A549 (cell line): ENCODE data around the gene NGEF. TPM values are rescaled to one million over a fixed set of nuclear protein-coding genes. Genes with fewer than 3 reads are reported as not detected.

Source experiments
- ATAC-seq, 2 experiments: fragments of 200-7000 bp in 1 of 2; fragments of >200 bp in 1 of 2; cut with Nextera tagmentation in 1 of 2; cut with Tn5 transposase in 1 of 2; 3 replicates each; pipeline versions ENCODE4 v1.8.0 to v1.9.1; 2018 to 2020; ENCODE audit warnings: mild to moderate bottlenecking in 1 of 2, moderate library complexity in 1 of 2
- CTCF ChIA-PET: fragments of 300-600 bp; sonication (Branson Sonifier 250); formaldehyde crosslinking; extraction: SDS; loops from one replicate; lab custom pipeline; 2021; ENCODE audit warnings: antibody characterized with exemption, inconsistent platforms; lab: Yijun Ruan, JAX
- POLR2A ChIA-PET: fragments of 350-600 bp; formaldehyde crosslinking; extraction: SDS; loops from one replicate; lab custom pipeline; 2021; ENCODE audit warnings: antibody characterized with exemption, inconsistent platforms; lab: Yijun Ruan, JAX
- DNase-seq, 2 experiments: peaks; one replicate each; pipeline versions ENCODE4 v3.0.0 to v3.0.0-alpha.2; 2011 to 2016; ENCODE audit warnings: low read depth in 1 of 2, low spot score in 1 of 2
- FAIRE-seq: peaks from 2 replicates; lab custom pipeline; 2011; peaks lifted over from hg19 to GRCh38; lab: Jason Lieb, UNC
- H3K27ac ChIP-seq, 2 experiments: fragments of >200 bp; sonication (Bioruptor Twin); formaldehyde crosslinking; 3 replicates each; pipeline ENCODE4 v1.5.1; 2016 to 2017
- H3K4me1 ChIP-seq: fragments of >200 bp; sonication (Bioruptor Twin); formaldehyde crosslinking; 3 replicates; pipeline ENCODE4 v1.6.1; 2016
- H3K4me2 ChIP-seq: fragments of >200 bp; sonication (Bioruptor Twin); formaldehyde crosslinking; 3 replicates; pipeline ENCODE4 v1.6.1; 2016
- H3K4me3 ChIP-seq: fragments of >200 bp; sonication (Bioruptor Twin); formaldehyde crosslinking; 3 replicates; pipeline ENCODE4 v1.5.1; 2016
- H3K9me3 ChIP-seq: fragments of >200 bp; sonication (Bioruptor Twin); formaldehyde crosslinking; 3 replicates; pipeline ENCODE4 v1.6.1; 2016
- BCL3 ChIP-seq: fragments of >200 bp; sonication (Bioruptor Twin); formaldehyde crosslinking; IDR thresholded peaks from 3 replicates; pipeline ENCODE4 v1.6.1; 2016
- CHD2 ChIP-seq: fragments of 150-350 bp; IDR thresholded peaks from 2 replicates; pipeline ENCODE4 v1.6.1; 2014; ENCODE audit warnings: low read length; ENCODE audit not compliant: partially characterized antibody
- ELK1 ChIP-seq: fragments of 150-350 bp; IDR thresholded peaks from 2 replicates; pipeline ENCODE4 v1.6.1; 2014; ENCODE audit warnings: low read depth, mild to moderate bottlenecking, low read length
- FOSB ChIP-seq: fragments of 250-450 bp; sonication (Bioruptor Pico); IDR thresholded peaks from 2 replicates; pipeline ENCODE4 v1.5.0; 2020; ENCODE audit warnings: mild to moderate bottlenecking, moderate library complexity
- HDAC2 ChIP-seq: fragments of 200-600 bp; sonication (generic); IDR thresholded peaks from 2 replicates; pipeline ENCODE4 v1.6.1; 2016
- JUN ChIP-seq, 2 experiments: fragments of >200 bp; sonication (Bioruptor Twin); formaldehyde crosslinking; IDR thresholded peaks; 2 replicates in 1 of 2; 3 replicates in 1 of 2; pipeline ENCODE4 v1.6.1; 2016 to 2017
- KDM5A ChIP-seq: fragments of 200-600 bp; sonication (generic); IDR thresholded peaks from 2 replicates; pipeline ENCODE4 v1.6.1; 2016; ENCODE audit warnings: antibody characterized with exemption, mild to moderate bottlenecking
- MAFK ChIP-seq: fragments of 450-650 bp; IDR thresholded peaks from 2 replicates; pipeline ENCODE4 v1.6.1; 2014; ENCODE audit not compliant: partially characterized antibody
- MAZ ChIP-seq: fragments of 150-350 bp; IDR thresholded peaks from 2 replicates; pipeline ENCODE4 v1.6.1; 2014; ENCODE audit warnings: antibody characterized with exemption, low read depth, low read length, borderline replicate concordance
- MYC ChIP-seq: IDR thresholded peaks from 2 replicates; pipeline ENCODE4 v1.6.1; 2012; ENCODE audit warnings: mild to moderate bottlenecking, inconsistent platforms, low read length, improper control_type of control experiment, borderline replicate concordance
- NPAS2 ChIP-seq: fragments of 250-450 bp; sonication (Bioruptor Pico); IDR thresholded peaks from 2 replicates; pipeline ENCODE4 v1.8.0; 2022; ENCODE audit warnings: mild to moderate bottlenecking, moderate library complexity, borderline replicate concordance
- NR3C1 ChIP-seq: fragments of >200 bp; sonication (Bioruptor Twin); formaldehyde crosslinking; IDR thresholded peaks from 3 replicates; pipeline ENCODE4 v1.6.1; 2017
- PHF8 ChIP-seq: fragments of 200-600 bp; sonication (generic); IDR thresholded peaks from 2 replicates; pipeline ENCODE4 v1.6.1; 2016; ENCODE audit warnings: low read depth, mild to moderate bottlenecking, antibody characterized with exemption, moderate library complexity, borderline replicate concordance
- RFX5 ChIP-seq: fragments of 450-650 bp; IDR thresholded peaks from 2 replicates; pipeline ENCODE4 v1.7.1; 2014; ENCODE audit warnings: antibody characterized with exemption, mild to moderate bottlenecking, moderate library complexity
- TFCP2L1 ChIP-seq: fragments of 250-450 bp; sonication (Bioruptor Pico); IDR thresholded peaks from 2 replicates; pipeline ENCODE4 v1.5.0; 2021; ENCODE audit warnings: mild to moderate bottlenecking
- ZSCAN20 ChIP-seq: fragments of 250-450 bp; sonication (Bioruptor Pico); IDR thresholded peaks from 2 replicates; pipeline ENCODE4 v1.8.0; 2022; ENCODE audit warnings: mild to moderate bottlenecking, moderate library complexity
- WGBS: methylation state at CpG from one replicate; pipeline ENCODE4 v1.1.6; 2017; ENCODE audit errors: missing lambda C conversion rate; 5-methylcytosine and 5-hydroxymethylcytosine counted together
- polyA plus RNA-seq, 4 experiments: library from polyadenylated mRNA; depleted of rRNA in 3 of 4; stranded (reverse); fragments of >200 nt; fragmentation: RNase III in 1 of 4; extraction: RNeasy Plus Mini Kit Qiagen cat#74134 plus additional on column Dnase treatment in 1 of 4; gene quantifications; 2 replicates in 3 of 4; 3 replicates in 1 of 4; pipeline ENCODE4 v1.2.3, GENCODE V29; 2011 to 2017

NGEF gene
- polyA plus RNA-seq, 2 of the 4 experiments (the other 2 are of a cell fraction): 8.1 to 9.7 TPM

DNA sequence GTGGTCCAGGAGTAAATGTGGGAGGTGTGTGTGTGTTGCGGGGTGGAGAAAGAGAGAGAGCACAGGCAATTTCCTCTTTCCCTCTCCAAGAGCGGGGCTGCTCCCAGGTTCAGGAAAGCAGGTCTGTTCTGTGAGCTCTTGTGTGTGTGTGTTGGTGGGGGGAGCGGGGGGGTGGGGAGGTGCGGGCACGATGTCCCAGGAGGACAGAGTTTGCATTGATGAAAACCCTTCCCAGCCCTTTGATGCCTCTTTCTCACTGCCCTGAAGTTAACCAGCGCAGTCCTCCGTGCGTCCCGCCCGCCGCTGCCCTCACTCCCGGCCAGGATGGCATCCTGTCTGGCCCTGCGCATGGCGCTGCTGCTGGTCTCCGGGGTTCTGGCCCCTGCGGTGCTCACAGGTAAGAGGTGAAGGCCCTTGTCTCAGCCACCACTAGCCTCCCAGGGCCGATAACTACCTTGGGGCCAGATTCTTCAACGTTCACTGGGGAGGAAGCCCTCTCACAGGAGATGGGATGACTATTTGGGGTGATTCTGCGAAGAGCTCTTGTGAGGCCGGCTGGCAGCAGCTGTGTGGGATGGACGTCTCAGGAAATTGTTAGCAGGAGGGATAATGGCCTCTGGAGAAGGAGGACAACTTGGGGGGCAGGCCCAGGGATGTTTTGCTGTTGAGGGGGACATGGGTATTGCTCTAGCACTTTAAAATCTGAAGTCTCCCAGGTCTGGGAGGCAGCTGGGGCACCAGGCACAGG, 142.9 kb downstream of the NGEF start, which contains the start of gene SNORC (continued):
- TF ChIP-seq ELK1: no peak
- TF ChIP-seq RFX5: no peak
- TF ChIP-seq KDM5A: no peak
- no peak for TF ChIP-seq NPAS2 (CRISPR knock-in tag)
- TF ChIP-seq PHF8: no peak
- TF ChIP-seq BCL3: no peak
- TF ChIP-seq TFCP2L1: no peak
- TF ChIP-seq MAFK: no peak

GRCh38 chr2:232869138-232870017, 143.7 kb downstream of the NGEF start:
- CTCF ChIA-PET: interaction anchor here (0.8 to 1.2 kb wide), 3 partner anchors 12 to 16 kb away, joined by 3 to 4 read pairs (median 3); no protein-coding TSS in a partner anchor
- POLR2A ChIA-PET: no interaction called here
- Histone ChIP-seq H3K4me1 (peaks cover 13% of the 10 kb centered on the region), H3K9me3 (no peaks in the 10 kb centered on the region), H3K4me3 (no peak overlapping the region), H3K27ac (peak overlapping the region in 1 of 2 experiments; percentile 97; a peak in 3 of 6 replicates), H3K4me2 (no peak overlapping the region)
- WGBS: 84% methylated on average over 15 of the region's 15 CpGs
- TF ChIP-seq RFX5 (no peak), CHD2 (no peak)
- DNase-seq: no peak
- ATAC-seq: peak; percentile 26 to 33; a peak in 2 of 6 replicates
- no peak for FAIRE-seq

GRCh38 chr2:232866104-232866503, 147.0 kb downstream of the NGEF start:
- DNase-seq: no peak
- no peaks in the 10 kb centered on the region for H3K9me3 ChIP-seq
- ChIA-PET CTCF (no interaction called here), POLR2A (no interaction called here)
- H3K4me2 ChIP-seq: no peak overlapping the region
- peak overlapping the region in 1 of 2 experiments; percentile 6; a peak in 1 of 6 replicates for H3K27ac ChIP-seq
- no peak for FAIRE-seq
- ATAC-seq: no peak
- H3K4me3 ChIP-seq: no peak overlapping the region
- no peak for TF ChIP-seq JUN (IDR thresholded peaks at IDR 0.05)
- no peak for TF ChIP-seq MAZ
- no peak for TF ChIP-seq NR3C1
- no peak for TF ChIP-seq ZSCAN20 (CRISPR knock-in tag)
- TF ChIP-seq NPAS2 (CRISPR knock-in tag): no peak
- TF ChIP-seq HDAC2: no peak
- TF ChIP-seq RFX5: no peak
- TF ChIP-seq FOSB (CRISPR knock-in tag): no peak
- TF ChIP-seq ELK1: no peak
- TF ChIP-seq MYC: no peak
- peaks cover 14% of the 10 kb centered on the region for H3K4me1 ChIP-seq
- 94% methylated on average over 4 of the region's 4 CpGs for WGBS
